Neural progenitor cell (in vitro differentiated cells): Measurements from ENCODE around the gene TOR1AIP2. TPM values are rescaled to one million over a fixed set of nuclear protein-coding genes. Genes with fewer than 3 reads are reported as not detected.

Experiments
- DNase-seq: peaks from one replicate; pipeline ENCODE4 v3.0.0-alpha.2; 2016; ENCODE audit warnings: low spot score
- H2AFZ ChIP-seq: fragments of 200-600 bp; sonication (generic); replicated peaks from 2 replicates; pipeline ENCODE4 v1.6.1; 2016; ENCODE audit warnings: antibody characterized with exemption
- H3F3A ChIP-seq: fragments of 200-600 bp; sonication (generic); 2 replicates; pipeline ENCODE4 v1.6.1; 2016; ENCODE audit warnings: antibody characterized with exemption, low read depth
- H3K27ac ChIP-seq: fragments of 200-600 bp; sonication (generic); 2 replicates; pipeline ENCODE4 v1.5.1; 2016; ENCODE audit warnings: mild to moderate bottlenecking
- H3K27me3 ChIP-seq: fragments of 200-600 bp; sonication (generic); 2 replicates; pipeline ENCODE4 v1.6.1; 2016; ENCODE audit warnings: mild to moderate bottlenecking, moderate library complexity
- H3K36me3 ChIP-seq: fragments of 200-600 bp; sonication (generic); 2 replicates; pipeline ENCODE4 v1.5.1; 2016
- H3K4me1 ChIP-seq: fragments of 200-600 bp; sonication (generic); 2 replicates; pipeline ENCODE4 v1.6.1; 2016; ENCODE audit warnings: mixed run types
- H3K4me2 ChIP-seq: fragments of 200-600 bp; sonication (generic); 2 replicates; pipeline ENCODE4 v1.6.1; 2016
- H3K4me3 ChIP-seq: fragments of 200-600 bp; sonication (generic); 2 replicates; pipeline ENCODE4 v1.5.1; 2016
- H3K79me2 ChIP-seq: fragments of 200-600 bp; sonication (generic); 2 replicates; pipeline ENCODE4 v1.6.1; 2016; ENCODE audit warnings: low read depth
- H3K9ac ChIP-seq: fragments of 200-600 bp; sonication (generic); 2 replicates; pipeline ENCODE4 v1.6.1; 2016
- H3K9me3 ChIP-seq: fragments of 200-600 bp; sonication (generic); 2 replicates; pipeline ENCODE4 v1.5.1; 2016; ENCODE audit warnings: low read depth
- H4K20me1 ChIP-seq: fragments of 200-600 bp; sonication (generic); 2 replicates; pipeline ENCODE4 v1.6.1; 2016; ENCODE audit warnings: low read depth
- H3K27ac Mint-ChIP-seq: 3 replicates; pipeline ENCODE4 v1.8.0; 2021; ENCODE audit warnings: mixed read lengths
- H3K27me3 Mint-ChIP-seq: 2 replicates; pipeline ENCODE4 v1.8.0; 2022; ENCODE audit warnings: low read depth, mild to moderate bottlenecking, inconsistent platforms, moderate library complexity, mixed read lengths; ENCODE audit not compliant: insufficient read depth
- H3K36me3 Mint-ChIP-seq: 3 replicates; pipeline ENCODE4 v1.8.0; 2021; ENCODE audit warnings: mixed read lengths
- H3K4me1 Mint-ChIP-seq: 3 replicates; pipeline ENCODE4 v1.8.0; 2021; ENCODE audit warnings: mixed read lengths
- H3K4me3 Mint-ChIP-seq: 3 replicates; pipeline ENCODE4 v1.8.0; 2021; ENCODE audit warnings: mild to moderate bottlenecking, moderate library complexity, mixed read lengths
- H3K9me3 Mint-ChIP-seq: 3 replicates; pipeline ENCODE4 v1.8.0; 2020; ENCODE audit warnings: mixed read lengths
- EZH2 ChIP-seq: fragments of 200-600 bp; sonication (generic); IDR thresholded peaks from 2 replicates; pipeline ENCODE4 v1.6.1; 2017; ENCODE audit warnings: antibody characterized with exemption, mild to moderate bottlenecking, moderate library complexity
- EZH2phosphoT487 ChIP-seq: fragments of 200-600 bp; sonication (generic); IDR thresholded peaks from 2 replicates; pipeline ENCODE4 v1.6.1; 2017; ENCODE audit warnings: antibody characterized with exemption
- total RNA-seq: library from RNA; depleted of rRNA; stranded (reverse); fragments of >200 nt; gene quantifications from 2 replicates; pipeline ENCODE4 v1.2.3, GENCODE V29; 2015; ENCODE audit warnings: low replicate concordance
- TF ChIP-seq, protein P1 (sequence below): fragments of 200-600 bp; sonication (generic); IDR thresholded peaks from 2 replicates; pipeline ENCODE4 v1.5.1; 2017; ENCODE audit warnings: antibody characterized with exemption, mild to moderate bottlenecking

Gene TOR1AIP2
- total RNA-seq, 1 donor from 2014 or later, result 89.5 TPM

GRCh38 chr1:179888071-179888470 lies 10.5 kb upstream of the TOR1AIP2 start:
- peaks cover 12% of the 10 kb centered on the region for H3K4me1 Mint-ChIP-seq
- peaks cover 11% of the 10 kb centered on the region for H3F3A ChIP-seq
- H3K4me3 ChIP-seq, result no peak overlapping the region
- H4K20me1 ChIP-seq, result no peaks in the 10 kb centered on the region
- H3K4me1 ChIP-seq, result peaks cover 9% of the 10 kb centered on the region
- H3K4me3 Mint-ChIP-seq, result no peak overlapping the region
- no peaks in the 10 kb centered on the region for H3K27me3 ChIP-seq
- H3K27ac Mint-ChIP-seq, result no peak overlapping the region
- H3K9me3 Mint-ChIP-seq, result no peaks in the 10 kb centered on the region
- H3K9me3 ChIP-seq, result no peaks in the 10 kb centered on the region
- no peak overlapping the region for H3K27ac ChIP-seq
- no peak for DNase-seq
- no peak overlapping the region for H3K9ac ChIP-seq
- TF ChIP-seq, protein P1, sequence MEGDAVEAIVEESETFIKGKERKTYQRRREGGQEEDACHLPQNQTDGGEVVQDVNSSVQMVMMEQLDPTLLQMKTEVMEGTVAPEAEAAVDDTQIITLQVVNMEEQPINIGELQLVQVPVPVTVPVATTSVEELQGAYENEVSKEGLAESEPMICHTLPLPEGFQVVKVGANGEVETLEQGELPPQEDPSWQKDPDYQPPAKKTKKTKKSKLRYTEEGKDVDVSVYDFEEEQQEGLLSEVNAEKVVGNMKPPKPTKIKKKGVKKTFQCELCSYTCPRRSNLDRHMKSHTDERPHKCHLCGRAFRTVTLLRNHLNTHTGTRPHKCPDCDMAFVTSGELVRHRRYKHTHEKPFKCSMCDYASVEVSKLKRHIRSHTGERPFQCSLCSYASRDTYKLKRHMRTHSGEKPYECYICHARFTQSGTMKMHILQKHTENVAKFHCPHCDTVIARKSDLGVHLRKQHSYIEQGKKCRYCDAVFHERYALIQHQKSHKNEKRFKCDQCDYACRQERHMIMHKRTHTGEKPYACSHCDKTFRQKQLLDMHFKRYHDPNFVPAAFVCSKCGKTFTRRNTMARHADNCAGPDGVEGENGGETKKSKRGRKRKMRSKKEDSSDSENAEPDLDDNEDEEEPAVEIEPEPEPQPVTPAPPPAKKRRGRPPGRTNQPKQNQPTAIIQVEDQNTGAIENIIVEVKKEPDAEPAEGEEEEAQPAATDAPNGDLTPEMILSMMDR, result no peak
- TF ChIP-seq EZH2 (no peak), EZH2phosphoT487 (no peak)
- no peaks in the 10 kb centered on the region for H3K27me3 Mint-ChIP-seq
- no peak overlapping the region for H3K4me2 ChIP-seq
- peaks cover 11% of the 10 kb centered on the region for H3K36me3 ChIP-seq
- peaks cover 22% of the 10 kb centered on the region for H3K79me2 ChIP-seq
- no peak overlapping the region for H2AFZ ChIP-seq
- H3K36me3 Mint-ChIP-seq, result no peaks in the 10 kb centered on the region

DNA sequence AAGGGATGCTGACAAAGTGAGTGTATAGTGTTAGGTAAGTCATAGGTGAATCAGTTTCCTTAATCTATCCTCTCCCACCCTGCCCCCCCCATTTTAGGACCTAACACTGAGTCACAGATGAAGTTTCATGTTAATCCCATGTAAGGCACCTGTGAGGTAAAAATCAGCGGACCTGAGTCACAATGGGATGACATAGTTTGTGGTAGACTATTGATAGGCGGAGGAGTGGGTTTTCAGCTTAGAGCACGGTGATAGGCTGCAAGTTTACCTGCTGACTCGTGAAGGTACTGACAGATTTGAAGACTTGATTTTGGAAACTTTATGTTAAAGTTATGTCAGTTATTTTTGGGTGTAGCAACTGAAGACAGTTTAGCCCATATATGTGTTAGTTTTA lies 6.1 kb upstream of the TOR1AIP2 start:
- peaks cover 11% of the 10 kb centered on the region for H3K36me3 ChIP-seq
- H3K36me3 Mint-ChIP-seq, result no peaks in the 10 kb centered on the region
- peak overlapping the region; percentile 93 for H2AFZ ChIP-seq
- peaks cover 24% of the 10 kb centered on the region for H3K4me1 Mint-ChIP-seq
- peak overlapping the region; percentile 99 for H3K4me3 Mint-ChIP-seq
- H3F3A ChIP-seq, result peaks cover 28% of the 10 kb centered on the region
- peak overlapping the region; percentile 78 for H3K27ac Mint-ChIP-seq
- no peaks in the 10 kb centered on the region for H3K9me3 Mint-ChIP-seq
- TF ChIP-seq, protein P1, result no peak
- TF ChIP-seq EZH2phosphoT487 (no peak), EZH2 (no peak)
- peak overlapping the region; percentile 91 for H3K9ac ChIP-seq
- peaks cover 22% of the 10 kb centered on the region for H3K79me2 ChIP-seq
- no peaks in the 10 kb centered on the region for H4K20me1 ChIP-seq
- H3K27me3 Mint-ChIP-seq, result no peaks in the 10 kb centered on the region
- peaks cover 15% of the 10 kb centered on the region for H3K4me1 ChIP-seq
- H3K27ac ChIP-seq, result no peak overlapping the region
- peak overlapping the region; percentile 88 for H3K4me2 ChIP-seq
- H3K27me3 ChIP-seq, result no peaks in the 10 kb centered on the region
- DNase-seq, result peak; percentile 37
- H3K9me3 ChIP-seq, result no peaks in the 10 kb centered on the region
- peak overlapping the region; percentile 90 for H3K4me3 ChIP-seq

- TF ChIP-seq EZH2 (peak; percentile 55), EZH2phosphoT487 (no peak)
- TF ChIP-seq, protein P1, result no peak
- H3K9ac ChIP-seq, result peak overlapping the region; percentile 91
- peak overlapping the region; percentile 93 for H2AFZ ChIP-seq
- peaks cover 11% of the 10 kb centered on the region for H3K36me3 ChIP-seq
- H3K4me3 ChIP-seq, result peak overlapping the region; percentile 90
- H3K79me2 ChIP-seq, result peaks cover 22% of the 10 kb centered on the region
- DNase-seq, result peak; percentile 3
- H3K27ac Mint-ChIP-seq, result peak overlapping the region; percentile 100
- peak overlapping the region; percentile 88 for H3K4me2 ChIP-seq
- peak overlapping the region; percentile 99 for H3K4me3 Mint-ChIP-seq
- no peaks in the 10 kb centered on the region for H3K36me3 Mint-ChIP-seq
- H3K9me3 Mint-ChIP-seq, result no peaks in the 10 kb centered on the region
- no peaks in the 10 kb centered on the region for H4K20me1 ChIP-seq
- no peaks in the 10 kb centered on the region for H3K9me3 ChIP-seq
- H3K4me1 Mint-ChIP-seq, result peaks cover 27% of the 10 kb centered on the region
- H3K27me3 ChIP-seq, result no peaks in the 10 kb centered on the region
- peak overlapping the region; percentile 99 for H3K27ac ChIP-seq
- H3K4me1 ChIP-seq, result peaks cover 15% of the 10 kb centered on the region
- peaks cover 28% of the 10 kb centered on the region for H3F3A ChIP-seq
- H3K27me3 Mint-ChIP-seq, result no peaks in the 10 kb centered on the region
Observed at GRCh38 chr1:179883040-179883744, 5.6 kb upstream of the TOR1AIP2 start.
